A673 (cell line): ENCODE data around the gene AP1S3.

Source experiments
- CTCF ChIP-seq: fragments of 300-800, 200-600 bp; sonication (generic); conservative IDR thresholded peaks from 2 replicates; pipeline ENCODE4 v1.5.1; 2017; ENCODE audit warnings: low read depth, mild to moderate bottlenecking, antibody characterized with exemption, low read length, moderate library complexity, mixed read lengths
- EZH2 ChIP-seq: fragments of 200-600 bp; sonication (generic); IDR thresholded peaks from 2 replicates; pipeline ENCODE4 v1.6.1; 2017; ENCODE audit warnings: borderline replicate concordance, low read depth, mild to moderate bottlenecking, mixed read lengths, antibody characterized with exemption, low read length; ENCODE audit not compliant: poor library complexity, severe bottlenecking

GRCh38 chr2:223786236-223786635 lies 51.1 kb downstream of the AP1S3 start:
- TF ChIP-seq CTCF = no peak
- TF ChIP-seq EZH2 = no peak
